ENCODE measurements around the gene PRIMA1.

The PRIMA1 gene

DNA sequence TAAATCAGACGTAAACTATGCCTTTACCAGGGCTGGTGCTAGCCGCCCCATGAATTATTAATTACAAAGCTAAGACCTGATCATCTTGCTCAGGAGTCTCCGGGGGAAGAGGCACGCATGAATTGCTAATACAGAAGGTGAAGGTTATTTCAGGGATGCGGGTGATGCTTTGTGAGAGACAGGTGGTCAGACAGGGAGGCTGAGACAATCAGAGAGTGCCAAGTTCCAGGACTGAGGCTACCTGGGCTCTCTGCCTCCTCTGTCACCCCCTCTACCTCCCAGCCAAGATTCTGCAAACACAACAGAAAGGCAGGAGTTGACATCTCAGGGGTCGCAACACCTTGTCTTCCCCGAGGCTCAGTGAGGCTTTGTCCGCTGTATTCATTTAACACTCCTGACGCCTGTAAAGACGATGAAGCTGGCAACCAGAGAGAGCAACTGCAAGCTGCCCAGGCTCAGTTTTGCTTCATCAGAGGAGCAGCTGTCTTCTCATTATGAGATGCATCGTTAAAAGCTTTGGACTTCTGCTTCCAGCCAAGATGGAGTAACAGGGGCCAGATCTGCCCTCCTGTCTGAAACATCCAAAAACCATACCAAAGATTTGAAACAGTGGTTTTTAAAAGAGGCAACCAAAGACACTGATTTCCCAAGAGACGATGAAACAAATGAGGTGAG is 46.6 kb downstream of the PRIMA1 start:
- no peaks in the 10 kb centered on the region for H3K27me3 ChIP-seq (replicated peaks)
- in situ Hi-C loops (cut with HindIII; ENCODE audit: low pct_ligation_motif_present, low sequenced_read_pairs), result no loop called here
- TF ChIP-seq, protein P1, sequence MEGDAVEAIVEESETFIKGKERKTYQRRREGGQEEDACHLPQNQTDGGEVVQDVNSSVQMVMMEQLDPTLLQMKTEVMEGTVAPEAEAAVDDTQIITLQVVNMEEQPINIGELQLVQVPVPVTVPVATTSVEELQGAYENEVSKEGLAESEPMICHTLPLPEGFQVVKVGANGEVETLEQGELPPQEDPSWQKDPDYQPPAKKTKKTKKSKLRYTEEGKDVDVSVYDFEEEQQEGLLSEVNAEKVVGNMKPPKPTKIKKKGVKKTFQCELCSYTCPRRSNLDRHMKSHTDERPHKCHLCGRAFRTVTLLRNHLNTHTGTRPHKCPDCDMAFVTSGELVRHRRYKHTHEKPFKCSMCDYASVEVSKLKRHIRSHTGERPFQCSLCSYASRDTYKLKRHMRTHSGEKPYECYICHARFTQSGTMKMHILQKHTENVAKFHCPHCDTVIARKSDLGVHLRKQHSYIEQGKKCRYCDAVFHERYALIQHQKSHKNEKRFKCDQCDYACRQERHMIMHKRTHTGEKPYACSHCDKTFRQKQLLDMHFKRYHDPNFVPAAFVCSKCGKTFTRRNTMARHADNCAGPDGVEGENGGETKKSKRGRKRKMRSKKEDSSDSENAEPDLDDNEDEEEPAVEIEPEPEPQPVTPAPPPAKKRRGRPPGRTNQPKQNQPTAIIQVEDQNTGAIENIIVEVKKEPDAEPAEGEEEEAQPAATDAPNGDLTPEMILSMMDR (IDR thresholded peaks at IDR 0.05; ENCODE audit: low read depth, low read length, missing control alignments), result no peak
- H3K36me3 ChIP-seq (replicated peaks), result no peaks in the 10 kb centered on the region
- DNase-seq, result no peak
- H3K4me3 ChIP-seq (ENCODE audit: low read depth, low read length), result no peak overlapping the region
- no peak overlapping the region for H3K27ac ChIP-seq

DNA sequence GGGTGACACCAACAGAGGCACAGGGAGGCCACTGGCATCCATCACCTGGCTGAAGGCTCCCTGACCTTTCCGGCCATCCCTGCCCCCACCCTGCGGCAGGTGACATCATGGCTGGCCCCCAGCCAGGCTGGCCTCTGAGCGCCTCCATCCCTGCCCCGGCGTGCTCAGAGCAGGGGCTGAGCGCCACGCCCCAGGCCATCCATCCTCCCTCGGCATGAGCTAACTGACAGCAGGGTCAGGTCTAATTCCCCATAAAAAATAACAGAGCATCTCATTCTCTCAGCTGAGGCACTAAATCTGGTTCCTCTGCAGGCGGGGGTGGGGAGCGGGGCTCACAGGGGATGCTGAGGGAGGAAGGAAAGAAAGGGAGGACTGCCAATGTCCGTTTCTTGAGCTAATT is 50.7 kb downstream of the PRIMA1 start:
- no peak for DNase-seq
- Histone ChIP-seq H3K27me3 (replicated peaks) (no peaks in the 10 kb centered on the region), H3K4me3 (ENCODE audit: low read depth, low read length) (no peak overlapping the region), H3K36me3 (replicated peaks) (no peaks in the 10 kb centered on the region), H3K27ac (no peak overlapping the region)
- TF ChIP-seq, protein P1 (IDR thresholded peaks at IDR 0.05; ENCODE audit: low read depth, low read length, missing control alignments), result no peak
- in situ Hi-C loops (cut with HindIII; ENCODE audit: low pct_ligation_motif_present, low sequenced_read_pairs), result no loop called here

DNA sequence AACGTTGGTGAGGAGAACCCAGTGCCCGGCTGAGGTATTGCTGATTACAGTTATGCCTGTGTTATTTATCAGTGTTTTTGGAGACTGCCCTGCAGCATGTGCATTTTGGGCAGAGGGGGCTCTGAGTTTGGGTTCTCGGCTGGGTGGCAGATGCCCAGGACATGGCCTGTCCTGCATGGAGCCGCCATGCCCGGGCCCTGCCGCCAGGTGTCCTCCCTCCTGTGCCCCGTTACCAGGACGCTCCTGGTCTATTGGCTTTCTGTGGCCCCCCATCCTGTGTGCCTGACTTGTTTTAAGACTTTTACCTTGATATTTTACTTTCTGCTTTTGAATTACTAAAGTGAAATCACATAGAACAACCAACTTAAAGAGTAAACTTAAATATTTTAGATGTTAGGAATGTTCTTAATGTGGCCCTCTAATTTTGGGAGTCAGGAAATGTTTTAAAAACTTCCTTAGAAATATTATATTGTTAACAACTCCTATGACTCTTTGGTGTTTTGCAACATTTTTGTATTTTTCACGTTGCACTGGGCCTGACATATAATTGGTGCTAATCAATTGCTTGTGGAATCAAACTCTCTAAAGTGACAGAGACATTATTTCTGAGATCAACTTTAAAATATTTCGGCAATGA is 51.8 kb downstream of the PRIMA1 start:
- no peak overlapping the region for H3K27ac ChIP-seq
- in situ Hi-C loops (cut with HindIII; ENCODE audit: low pct_ligation_motif_present, low sequenced_read_pairs), result no loop called here
- no peaks in the 10 kb centered on the region for H3K27me3 ChIP-seq (replicated peaks)
- no peak overlapping the region for H3K4me3 ChIP-seq (ENCODE audit: low read depth, low read length)
- H3K36me3 ChIP-seq (replicated peaks), result no peaks in the 10 kb centered on the region
- no peak for DNase-seq
- TF ChIP-seq, protein P1 (IDR thresholded peaks at IDR 0.05; ENCODE audit: low read depth, low read length, missing control alignments), result no peak

DNA sequence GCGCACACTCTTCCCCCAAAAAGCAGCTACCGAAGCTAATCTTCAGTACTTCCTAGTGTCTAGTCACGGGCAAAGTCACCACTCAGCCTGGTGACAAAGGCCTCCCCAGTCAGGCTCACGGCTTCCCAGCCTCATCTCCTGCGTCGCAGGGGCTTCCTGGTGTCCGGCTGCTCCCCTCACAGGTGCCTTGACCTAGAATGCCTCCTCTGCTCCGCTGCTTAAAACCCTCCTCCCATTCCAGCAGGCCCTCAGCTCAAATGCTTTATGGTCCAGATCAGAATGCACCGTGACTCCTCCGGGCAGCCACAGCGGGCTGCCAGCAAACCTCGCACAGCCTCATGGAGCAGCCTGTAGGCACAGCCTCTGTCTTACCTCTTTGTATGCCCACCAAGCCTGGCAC is 53.1 kb downstream of the PRIMA1 start:
- Histone ChIP-seq H3K27ac (no peak overlapping the region), H3K27me3 (replicated peaks) (no peaks in the 10 kb centered on the region), H3K4me3 (ENCODE audit: low read depth, low read length) (no peak overlapping the region), H3K36me3 (replicated peaks) (no peaks in the 10 kb centered on the region)
- no peak for DNase-seq
- in situ Hi-C loops (cut with HindIII; ENCODE audit: low pct_ligation_motif_present, low sequenced_read_pairs), result no loop called here
- TF ChIP-seq, protein P1 (IDR thresholded peaks at IDR 0.05; ENCODE audit: low read depth, low read length, missing control alignments), result no peak

DNA sequence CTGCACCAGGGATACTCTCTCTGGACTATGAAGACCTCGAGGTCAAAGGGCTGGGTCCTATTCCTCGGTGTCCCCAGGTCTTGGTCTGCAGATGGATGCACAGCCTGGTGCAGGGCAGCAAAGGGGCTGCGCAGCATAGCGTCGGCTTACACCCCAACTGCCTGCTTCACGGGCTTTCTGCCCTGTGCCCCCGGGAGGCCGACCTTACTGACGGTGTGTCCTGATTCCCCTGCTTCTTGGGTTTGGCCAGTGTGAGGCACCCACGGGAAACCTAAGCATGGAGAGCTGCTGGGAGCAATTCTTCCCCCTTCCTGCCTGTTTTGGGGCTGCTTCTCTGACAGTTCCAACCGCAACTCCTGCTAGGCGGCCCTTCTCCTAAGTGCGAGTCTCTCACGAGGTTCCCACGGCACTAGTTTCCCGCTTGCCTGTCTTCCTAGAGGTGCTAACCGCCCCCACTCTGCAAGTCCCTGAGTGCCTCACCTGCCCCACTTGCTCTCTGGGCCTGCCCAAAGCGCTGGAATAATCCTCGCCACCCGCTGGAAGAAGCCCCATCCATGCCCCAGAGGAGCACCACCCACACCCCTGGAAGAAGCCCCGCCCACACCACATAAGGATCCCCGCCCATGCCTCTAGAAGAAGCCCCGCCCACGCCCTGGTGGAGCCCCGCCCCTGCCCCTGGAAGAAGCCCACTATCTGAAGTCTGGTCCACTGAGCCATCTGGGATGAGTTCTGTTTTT is 54.0 kb downstream of the PRIMA1 start:
- Histone ChIP-seq H3K27ac (no peak overlapping the region), H3K27me3 (replicated peaks) (no peaks in the 10 kb centered on the region), H3K36me3 (replicated peaks) (no peaks in the 10 kb centered on the region), H3K4me3 (ENCODE audit: low read depth, low read length) (no peak overlapping the region)
- in situ Hi-C loops (cut with HindIII; ENCODE audit: low pct_ligation_motif_present, low sequenced_read_pairs), result no loop called here
- DNase-seq, result no peak
- TF ChIP-seq, protein P1 (IDR thresholded peaks at IDR 0.05; ENCODE audit: low read depth, low read length, missing control alignments), result no peak
